HEK293 (cell line): ENCODE measurements around the gene PRPF8.

Experiments used
- ZBTB21 ChIP-seq: fragments of 450-650 bp; formaldehyde crosslinking; IDR thresholded peaks from 2 replicates; pipeline ENCODE4 v1.5.1; 2017; ENCODE audit warnings: missing biosample characterization, missing genetic modification characterization
- ZNF155 ChIP-seq: fragments of 450-650 bp; formaldehyde crosslinking; IDR thresholded peaks from 2 replicates; pipeline ENCODE4 v1.5.1; 2016; ENCODE audit warnings: missing biosample characterization, missing genetic modification characterization
- ZNF274 ChIP-seq, 2 experiments: fragments of 200-500 bp in 1 of 2; fragments of 450-650 bp in 1 of 2; sonication (Bioruptor generic) in 1 of 2; formaldehyde crosslinking in 1 of 2; IDR thresholded peaks; 2 replicates each; pipeline versions ENCODE4 v1.5.1 to v1.6.1; 2014 to 2016; ENCODE audit warnings: borderline replicate concordance in 1 of 2, inconsistent platforms in 1 of 2, low read length in 1 of 2, missing biosample characterization in 1 of 2, missing genetic modification characterization in 1 of 2
- ZNF302 ChIP-seq: fragments of 450-650 bp; formaldehyde crosslinking; IDR thresholded peaks from 2 replicates; pipeline ENCODE4 v1.5.1; 2016; ENCODE audit warnings: missing biosample characterization, missing genetic modification characterization, low read depth
- ZNF473 ChIP-seq: fragments of 450-650 bp; formaldehyde crosslinking; IDR thresholded peaks from 2 replicates; pipeline ENCODE4 v1.5.1; 2017; ENCODE audit warnings: missing biosample characterization, missing genetic modification characterization
- ZNF558 ChIP-seq: fragments of 450-650 bp; formaldehyde crosslinking; IDR thresholded peaks from 2 replicates; pipeline ENCODE4 v1.5.1; 2016; ENCODE audit warnings: missing biosample characterization, missing genetic modification characterization
- ZNF768 ChIP-seq: fragments of 450-650 bp; formaldehyde crosslinking; IDR thresholded peaks from 2 replicates; pipeline ENCODE4 v1.5.1; 2018; ENCODE audit warnings: missing biosample characterization, mild to moderate bottlenecking, missing genetic modification characterization
- TF ChIP-seq, protein P1 (sequence below): fragments of 450-650 bp; formaldehyde crosslinking; IDR thresholded peaks from 2 replicates; pipeline ENCODE4 v1.5.1; 2016; ENCODE audit warnings: missing biosample characterization, missing genetic modification characterization
- TF ChIP-seq, protein P2 (sequence below): fragments of 450-650 bp; formaldehyde crosslinking; IDR thresholded peaks from 2 replicates; pipeline ENCODE4 v1.5.1; 2016; ENCODE audit warnings: missing biosample characterization, missing genetic modification characterization

GRCh38 chr17:1724869-1725641, 40.4 kb upstream of the PRPF8 start:
- TF ChIP-seq ZNF768 (tag by site-specific recombination): no peak
- TF ChIP-seq ZBTB21 (tag by site-specific recombination): no peak
- TF ChIP-seq, protein P1, sequence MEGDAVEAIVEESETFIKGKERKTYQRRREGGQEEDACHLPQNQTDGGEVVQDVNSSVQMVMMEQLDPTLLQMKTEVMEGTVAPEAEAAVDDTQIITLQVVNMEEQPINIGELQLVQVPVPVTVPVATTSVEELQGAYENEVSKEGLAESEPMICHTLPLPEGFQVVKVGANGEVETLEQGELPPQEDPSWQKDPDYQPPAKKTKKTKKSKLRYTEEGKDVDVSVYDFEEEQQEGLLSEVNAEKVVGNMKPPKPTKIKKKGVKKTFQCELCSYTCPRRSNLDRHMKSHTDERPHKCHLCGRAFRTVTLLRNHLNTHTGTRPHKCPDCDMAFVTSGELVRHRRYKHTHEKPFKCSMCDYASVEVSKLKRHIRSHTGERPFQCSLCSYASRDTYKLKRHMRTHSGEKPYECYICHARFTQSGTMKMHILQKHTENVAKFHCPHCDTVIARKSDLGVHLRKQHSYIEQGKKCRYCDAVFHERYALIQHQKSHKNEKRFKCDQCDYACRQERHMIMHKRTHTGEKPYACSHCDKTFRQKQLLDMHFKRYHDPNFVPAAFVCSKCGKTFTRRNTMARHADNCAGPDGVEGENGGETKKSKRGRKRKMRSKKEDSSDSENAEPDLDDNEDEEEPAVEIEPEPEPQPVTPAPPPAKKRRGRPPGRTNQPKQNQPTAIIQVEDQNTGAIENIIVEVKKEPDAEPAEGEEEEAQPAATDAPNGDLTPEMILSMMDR: no peak
- no peak for TF ChIP-seq ZNF302 (tag by site-specific recombination)
- TF ChIP-seq ZNF558 (tag by site-specific recombination): no peak
- TF ChIP-seq ZNF473: no peak
- TF ChIP-seq ZNF274 (IDR thresholded peaks at IDR 0.05; ENCODE audit: low read length): no peak
- TF ChIP-seq ZNF274 (tag by site-specific recombination; IDR thresholded peaks at IDR 0.05; ENCODE audit: borderline replicate concordance): no peak
- TF ChIP-seq, protein P2, sequence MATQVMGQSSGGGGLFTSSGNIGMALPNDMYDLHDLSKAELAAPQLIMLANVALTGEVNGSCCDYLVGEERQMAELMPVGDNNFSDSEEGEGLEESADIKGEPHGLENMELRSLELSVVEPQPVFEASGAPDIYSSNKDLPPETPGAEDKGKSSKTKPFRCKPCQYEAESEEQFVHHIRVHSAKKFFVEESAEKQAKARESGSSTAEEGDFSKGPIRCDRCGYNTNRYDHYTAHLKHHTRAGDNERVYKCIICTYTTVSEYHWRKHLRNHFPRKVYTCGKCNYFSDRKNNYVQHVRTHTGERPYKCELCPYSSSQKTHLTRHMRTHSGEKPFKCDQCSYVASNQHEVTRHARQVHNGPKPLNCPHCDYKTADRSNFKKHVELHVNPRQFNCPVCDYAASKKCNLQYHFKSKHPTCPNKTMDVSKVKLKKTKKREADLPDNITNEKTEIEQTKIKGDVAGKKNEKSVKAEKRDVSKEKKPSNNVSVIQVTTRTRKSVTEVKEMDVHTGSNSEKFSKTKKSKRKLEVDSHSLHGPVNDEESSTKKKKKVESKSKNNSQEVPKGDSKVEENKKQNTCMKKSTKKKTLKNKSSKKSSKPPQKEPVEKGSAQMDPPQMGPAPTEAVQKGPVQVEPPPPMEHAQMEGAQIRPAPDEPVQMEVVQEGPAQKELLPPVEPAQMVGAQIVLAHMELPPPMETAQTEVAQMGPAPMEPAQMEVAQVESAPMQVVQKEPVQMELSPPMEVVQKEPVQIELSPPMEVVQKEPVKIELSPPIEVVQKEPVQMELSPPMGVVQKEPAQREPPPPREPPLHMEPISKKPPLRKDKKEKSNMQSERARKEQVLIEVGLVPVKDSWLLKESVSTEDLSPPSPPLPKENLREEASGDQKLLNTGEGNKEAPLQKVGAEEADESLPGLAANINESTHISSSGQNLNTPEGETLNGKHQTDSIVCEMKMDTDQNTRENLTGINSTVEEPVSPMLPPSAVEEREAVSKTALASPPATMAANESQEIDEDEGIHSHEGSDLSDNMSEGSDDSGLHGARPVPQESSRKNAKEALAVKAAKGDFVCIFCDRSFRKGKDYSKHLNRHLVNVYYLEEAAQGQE (tag by site-specific recombination): no peak
- TF ChIP-seq ZNF155 (tag by site-specific recombination): no peak
